Lower leg skin (tissue), 4 donors: ENCODE data around the gene ZNF22. TPM values are rescaled to one million over a fixed set of nuclear protein-coding genes. Genes with fewer than 3 reads are reported as not detected.

ENCODE experiments used
- DNase-seq, 2 donors: peaks; one replicate each; pipeline ENCODE4 v3.0.0-alpha.2; 2019; ENCODE audit warnings: low spot score in 2 of 2
- H3K4me3 ChIP-seq: fragments of 200-600 bp; sonication (generic); 2 replicates; pipeline ENCODE4 v1.5.1; 2017; ENCODE audit warnings: mild to moderate bottlenecking, low read depth; ENCODE audit not compliant: poor library complexity, severe bottlenecking
- POLR2A ChIP-seq, 2 donors: fragments of 450-650 bp; IDR thresholded peaks; one replicate each; pipeline ENCODE4 v1.6.1; 2016 to 2017; ENCODE audit warnings: antibody characterized with exemption in 2 of 2, mild to moderate bottlenecking in 1 of 2, moderate library complexity in 1 of 2
- WGBS, 2 donors: methylation state at CpG; one replicate each; pipeline ENCODE4 v1.1.5; 2018; 5-methylcytosine and 5-hydroxymethylcytosine counted together
- intact Hi-C: fragments of 100-400 bp; cut with DNase I; formaldehyde crosslinking; loops from one replicate; pipeline ENCODE4 v1.15.0; 2023; ENCODE audit warnings: low total_unique reads
- total RNA-seq, 4 donors: library from RNA; depleted of rRNA; stranded (reverse); fragments of >200 nt; gene quantifications; one replicate each; pipeline ENCODE4 v1.1.0, GENCODE V29; 2016
- TF ChIP-seq, protein P1 (sequence below), 3 donors: fragments of 450-650 bp; IDR thresholded peaks; one replicate each; pipeline ENCODE4 v1.5.1; 2016; ENCODE audit warnings: antibody characterized with exemption in 3 of 3, mild to moderate bottlenecking in 3 of 3, moderate library complexity in 2 of 3

The ZNF22 gene
- total RNA-seq, 4 donors from 2014 or later, result 6.7 to 14.1 (median 9.4) TPM

DNA sequence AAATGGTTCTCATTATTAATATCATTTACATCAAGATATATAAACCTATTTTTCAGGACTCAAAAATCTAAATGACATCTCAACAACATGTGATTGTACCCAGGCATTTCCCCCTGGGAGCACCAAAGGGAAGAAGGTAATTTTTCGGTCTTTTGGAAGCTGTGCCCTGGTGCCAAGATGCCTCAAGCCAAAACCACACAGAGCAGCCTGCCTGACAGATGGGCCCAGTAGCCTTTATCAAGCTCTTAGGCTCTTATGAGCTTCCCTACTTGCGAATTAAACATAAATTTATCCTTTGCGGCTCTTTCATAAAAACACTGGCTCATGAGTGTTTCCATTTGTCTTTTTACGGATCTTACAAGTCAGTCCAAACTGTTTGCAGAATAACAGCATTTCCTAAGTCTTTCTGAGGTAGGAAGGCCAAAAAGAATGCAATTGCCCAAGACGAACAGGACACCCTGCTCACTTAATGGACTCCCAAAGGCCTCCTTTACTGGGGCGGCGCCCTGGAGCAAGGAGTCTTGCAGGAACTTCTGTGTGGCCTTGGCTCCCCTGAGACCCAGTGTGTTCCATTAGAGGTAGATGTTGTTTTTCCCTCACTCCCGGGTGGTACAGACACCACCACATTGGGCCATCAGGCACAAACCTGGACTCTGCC, 45.2 kb upstream of the ZNF22 start:
- DNase-seq, result peak; percentile 80 to 94
- WGBS, 2 donors, result 72 to 80% methylated on average over 8 of the region's 8 CpGs
- intact Hi-C loops, result no loop called here
- H3K4me3 ChIP-seq, result no peak overlapping the region
- TF ChIP-seq, protein P1, sequence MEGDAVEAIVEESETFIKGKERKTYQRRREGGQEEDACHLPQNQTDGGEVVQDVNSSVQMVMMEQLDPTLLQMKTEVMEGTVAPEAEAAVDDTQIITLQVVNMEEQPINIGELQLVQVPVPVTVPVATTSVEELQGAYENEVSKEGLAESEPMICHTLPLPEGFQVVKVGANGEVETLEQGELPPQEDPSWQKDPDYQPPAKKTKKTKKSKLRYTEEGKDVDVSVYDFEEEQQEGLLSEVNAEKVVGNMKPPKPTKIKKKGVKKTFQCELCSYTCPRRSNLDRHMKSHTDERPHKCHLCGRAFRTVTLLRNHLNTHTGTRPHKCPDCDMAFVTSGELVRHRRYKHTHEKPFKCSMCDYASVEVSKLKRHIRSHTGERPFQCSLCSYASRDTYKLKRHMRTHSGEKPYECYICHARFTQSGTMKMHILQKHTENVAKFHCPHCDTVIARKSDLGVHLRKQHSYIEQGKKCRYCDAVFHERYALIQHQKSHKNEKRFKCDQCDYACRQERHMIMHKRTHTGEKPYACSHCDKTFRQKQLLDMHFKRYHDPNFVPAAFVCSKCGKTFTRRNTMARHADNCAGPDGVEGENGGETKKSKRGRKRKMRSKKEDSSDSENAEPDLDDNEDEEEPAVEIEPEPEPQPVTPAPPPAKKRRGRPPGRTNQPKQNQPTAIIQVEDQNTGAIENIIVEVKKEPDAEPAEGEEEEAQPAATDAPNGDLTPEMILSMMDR (IDR thresholded peaks at IDR 0.05), result no peak
- TF ChIP-seq POLR2A (IDR thresholded peaks at IDR 0.05), result no peak

DNA sequence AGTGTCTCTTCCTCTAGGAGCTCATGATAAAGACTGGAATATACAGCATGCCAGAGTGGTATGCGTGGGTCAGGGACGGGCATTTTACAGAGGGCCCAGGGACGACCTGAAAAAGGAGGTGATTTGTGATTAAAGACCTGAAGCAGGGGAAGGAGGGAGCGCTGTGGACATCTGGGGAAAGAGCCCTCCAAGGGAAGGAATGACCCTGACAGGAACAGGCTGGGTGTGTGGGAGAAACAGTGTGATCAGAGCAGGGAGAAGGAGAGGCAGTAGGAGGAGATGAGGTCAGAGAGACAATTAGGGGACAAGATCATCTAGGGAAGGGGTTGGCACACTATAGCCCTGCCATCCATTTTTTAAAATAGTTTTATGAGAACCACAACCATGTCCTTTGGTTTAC, 44.5 kb upstream of the ZNF22 start:
- no peak overlapping the region for H3K4me3 ChIP-seq
- TF ChIP-seq, protein P1 (IDR thresholded peaks at IDR 0.05), result no peak
- no peak for TF ChIP-seq POLR2A (IDR thresholded peaks at IDR 0.05)
- intact Hi-C loops, result no loop called here
- 94 to 97% methylated on average over 4 of the region's 4 CpGs for WGBS, 2 donors
- peak; percentile 4 to 76 for DNase-seq

DNA sequence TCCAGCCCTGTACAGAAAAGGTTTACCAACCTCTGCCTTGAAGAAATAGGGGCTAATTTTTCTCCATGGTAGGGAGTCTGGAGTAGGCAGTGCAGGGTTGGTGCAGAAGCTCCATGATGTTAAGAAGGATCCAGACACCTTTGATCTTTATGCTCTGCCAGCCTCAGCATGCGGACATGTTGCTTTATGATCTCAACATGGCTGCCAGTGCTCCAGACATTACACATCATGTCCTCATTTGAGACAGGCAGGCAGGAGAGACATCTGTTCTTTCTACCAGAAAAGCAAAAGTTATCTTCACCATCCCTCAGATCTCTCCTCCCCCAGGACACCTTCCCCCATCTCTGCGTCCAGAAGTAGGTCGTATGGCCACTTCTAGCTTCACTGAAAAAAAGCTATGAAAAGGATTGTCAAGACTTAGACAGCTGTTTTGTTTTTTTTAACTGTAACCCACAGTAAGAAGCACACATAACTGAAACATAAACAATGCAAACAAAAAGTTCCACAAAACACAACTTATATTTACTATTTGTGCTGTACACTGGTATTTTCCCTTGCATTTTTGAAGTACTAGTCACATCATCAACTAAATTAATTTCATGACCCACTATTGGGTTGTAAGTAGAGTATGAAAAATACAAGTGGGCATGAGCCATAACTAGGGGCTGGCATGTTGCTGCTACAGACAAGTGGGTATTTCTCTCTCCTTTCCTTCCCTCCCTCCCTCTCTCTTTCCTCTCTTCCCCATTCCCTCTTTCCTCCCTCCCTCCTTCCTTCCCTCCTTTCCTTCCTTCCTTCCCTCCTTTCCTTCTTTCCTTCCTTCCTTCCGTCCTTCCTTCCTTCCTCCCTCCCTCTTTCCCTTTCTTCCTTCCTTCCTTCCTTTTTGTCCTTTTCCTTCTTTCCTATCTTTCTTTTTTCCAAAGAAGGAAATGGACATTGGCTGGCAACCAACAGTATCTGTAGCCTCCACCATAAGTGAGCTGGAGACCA, 43.7 kb upstream of the ZNF22 start:
- WGBS, 2 donors, result 94 to 98% methylated on average over 4 of the region's 4 CpGs
- DNase-seq, result peak in 1 of 2 donors; percentile 6
- intact Hi-C loops, result no loop called here
- TF ChIP-seq POLR2A (IDR thresholded peaks at IDR 0.05), result no peak
- TF ChIP-seq, protein P1 (IDR thresholded peaks at IDR 0.05), result no peak
- H3K4me3 ChIP-seq, result no peak overlapping the region

DNA sequence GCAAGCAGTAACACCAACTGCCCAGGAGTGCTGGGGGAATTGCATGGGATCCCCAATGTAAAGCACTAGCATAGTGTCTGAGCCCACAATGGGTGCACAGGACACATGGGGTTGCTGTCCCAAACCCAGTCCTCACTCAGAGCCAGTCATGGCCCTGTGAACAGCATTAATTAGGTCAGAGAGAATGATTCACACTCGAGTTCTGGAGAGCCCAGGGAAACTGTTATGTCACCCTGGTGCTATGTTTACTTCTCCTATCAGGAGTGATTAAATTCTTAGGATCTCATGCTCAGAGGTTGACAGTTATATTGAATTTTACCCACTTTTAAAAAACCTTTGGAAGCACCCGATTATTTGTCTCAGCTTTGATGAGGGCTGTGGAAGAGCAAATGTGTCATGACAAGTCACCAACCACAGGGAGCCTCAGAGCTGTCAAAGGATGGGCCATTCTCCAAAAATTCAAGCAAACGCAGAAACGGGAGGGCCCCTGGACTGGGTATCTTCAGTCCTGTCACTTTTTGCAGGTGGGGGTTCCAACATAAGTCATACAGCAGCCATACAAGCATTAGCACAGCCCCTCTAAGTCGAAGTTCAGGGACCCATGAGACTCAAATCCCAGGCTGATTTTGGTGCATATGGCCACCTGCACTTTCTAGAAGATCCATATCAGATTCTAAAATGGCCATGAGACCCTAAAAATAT, 42.4 kb upstream of the ZNF22 start:
- no peak for TF ChIP-seq POLR2A (IDR thresholded peaks at IDR 0.05)
- H3K4me3 ChIP-seq, result peak overlapping the region; percentile 66
- intact Hi-C loops, result no loop called here
- peak; percentile 46 to 78 for DNase-seq
- 22 to 23% methylated on average over 5 of the region's 5 CpGs for WGBS, 2 donors

DNA sequence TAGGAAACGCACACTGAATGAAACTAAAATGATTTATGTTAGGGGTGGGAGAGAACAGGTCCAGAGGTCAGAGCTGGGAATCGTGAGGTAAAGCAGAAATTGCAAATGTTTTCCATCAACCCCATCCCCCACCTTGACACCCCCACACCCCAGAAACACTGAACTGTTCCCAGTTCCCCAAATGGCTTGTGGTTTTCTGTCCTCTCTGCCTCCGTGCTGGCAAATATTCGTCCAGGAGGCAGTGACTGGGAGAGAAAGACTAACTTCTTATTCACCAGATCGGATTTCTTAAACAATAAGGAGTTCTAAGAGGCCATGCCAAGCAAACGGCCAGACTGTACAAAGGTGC, 41.9 kb upstream of the ZNF22 start:
- WGBS, 2 donors, result 5 to 7% methylated on average over 6 of the region's 6 CpGs
- H3K4me3 ChIP-seq, result peak overlapping the region; percentile 66
- TF ChIP-seq, protein P1 (IDR thresholded peaks at IDR 0.05), result no peak
- no peak for TF ChIP-seq POLR2A (IDR thresholded peaks at IDR 0.05)
- DNase-seq, result no peak
- intact Hi-C loops, result no loop called here
